NB4 (cell line): ENCODE results near the gene PDE4D.

ENCODE experiments used
- POLR2A ChIP-seq: IDR thresholded peaks from 2 replicates; pipeline ENCODE4 v1.6.1; 2011; ENCODE audit warnings: mild to moderate bottlenecking; ENCODE audit not compliant: insufficient read length; ENCODE audit errors: extremely low read depth
- TF ChIP-seq, protein P1 (sequence below): IDR thresholded peaks from one replicate; pipeline ENCODE4 v1.5.1; 2012; ENCODE audit warnings: low read depth, low read length
- TF ChIP-seq, protein P2 (sequence below): IDR thresholded peaks from 2 replicates; pipeline ENCODE4 v1.6.1; 2011; ENCODE audit warnings: low read depth, low read length

DNA sequence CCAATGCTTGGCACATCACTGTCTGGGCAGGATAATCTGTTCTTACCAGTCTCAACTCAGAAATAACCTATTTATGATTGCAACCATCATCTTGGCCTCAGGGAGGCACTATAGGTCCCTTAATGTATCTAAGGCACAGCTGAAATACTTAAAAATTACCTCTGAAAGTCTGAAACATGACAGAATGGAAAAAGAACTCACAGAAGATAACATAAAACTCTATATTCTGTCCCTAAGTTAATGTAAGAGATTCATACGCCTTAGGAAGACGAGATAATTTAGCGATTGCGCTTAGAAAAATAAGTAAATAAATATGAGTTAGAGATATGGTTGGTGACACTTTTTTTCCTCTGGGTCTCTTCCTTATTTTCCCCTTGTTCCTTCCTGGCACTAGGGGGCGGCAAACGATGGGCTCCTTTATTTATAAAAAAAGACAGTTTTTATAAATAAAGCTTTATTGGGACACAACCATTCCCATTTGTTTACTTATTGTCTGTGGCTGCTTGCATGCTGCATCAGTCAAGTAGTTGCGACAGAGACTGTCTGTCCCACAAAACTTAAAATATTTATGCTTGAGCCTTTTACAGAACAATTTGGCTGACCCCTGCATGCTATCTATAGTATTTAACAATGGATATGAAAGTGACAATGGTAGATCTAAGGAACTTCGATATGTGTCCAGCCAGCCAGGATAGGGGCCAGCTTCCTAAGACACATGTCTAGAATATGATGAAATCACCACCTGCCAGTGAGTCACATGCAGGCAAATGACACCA, 79.6 kb downstream of the PDE4D start:
- TF ChIP-seq, protein P1, sequence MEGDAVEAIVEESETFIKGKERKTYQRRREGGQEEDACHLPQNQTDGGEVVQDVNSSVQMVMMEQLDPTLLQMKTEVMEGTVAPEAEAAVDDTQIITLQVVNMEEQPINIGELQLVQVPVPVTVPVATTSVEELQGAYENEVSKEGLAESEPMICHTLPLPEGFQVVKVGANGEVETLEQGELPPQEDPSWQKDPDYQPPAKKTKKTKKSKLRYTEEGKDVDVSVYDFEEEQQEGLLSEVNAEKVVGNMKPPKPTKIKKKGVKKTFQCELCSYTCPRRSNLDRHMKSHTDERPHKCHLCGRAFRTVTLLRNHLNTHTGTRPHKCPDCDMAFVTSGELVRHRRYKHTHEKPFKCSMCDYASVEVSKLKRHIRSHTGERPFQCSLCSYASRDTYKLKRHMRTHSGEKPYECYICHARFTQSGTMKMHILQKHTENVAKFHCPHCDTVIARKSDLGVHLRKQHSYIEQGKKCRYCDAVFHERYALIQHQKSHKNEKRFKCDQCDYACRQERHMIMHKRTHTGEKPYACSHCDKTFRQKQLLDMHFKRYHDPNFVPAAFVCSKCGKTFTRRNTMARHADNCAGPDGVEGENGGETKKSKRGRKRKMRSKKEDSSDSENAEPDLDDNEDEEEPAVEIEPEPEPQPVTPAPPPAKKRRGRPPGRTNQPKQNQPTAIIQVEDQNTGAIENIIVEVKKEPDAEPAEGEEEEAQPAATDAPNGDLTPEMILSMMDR: peak; percentile 48
- TF ChIP-seq POLR2A: no peak
- TF ChIP-seq, protein P2, sequence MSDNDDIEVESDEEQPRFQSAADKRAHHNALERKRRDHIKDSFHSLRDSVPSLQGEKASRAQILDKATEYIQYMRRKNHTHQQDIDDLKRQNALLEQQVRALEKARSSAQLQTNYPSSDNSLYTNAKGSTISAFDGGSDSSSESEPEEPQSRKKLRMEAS: peak; percentile 79
